Measurements from ENCODE around the gene DHRSX.

GRCh38 chrX:2220829-2221567 is 279.8 kb downstream of the DHRSX start:
- TF ChIP-seq, protein P1, sequence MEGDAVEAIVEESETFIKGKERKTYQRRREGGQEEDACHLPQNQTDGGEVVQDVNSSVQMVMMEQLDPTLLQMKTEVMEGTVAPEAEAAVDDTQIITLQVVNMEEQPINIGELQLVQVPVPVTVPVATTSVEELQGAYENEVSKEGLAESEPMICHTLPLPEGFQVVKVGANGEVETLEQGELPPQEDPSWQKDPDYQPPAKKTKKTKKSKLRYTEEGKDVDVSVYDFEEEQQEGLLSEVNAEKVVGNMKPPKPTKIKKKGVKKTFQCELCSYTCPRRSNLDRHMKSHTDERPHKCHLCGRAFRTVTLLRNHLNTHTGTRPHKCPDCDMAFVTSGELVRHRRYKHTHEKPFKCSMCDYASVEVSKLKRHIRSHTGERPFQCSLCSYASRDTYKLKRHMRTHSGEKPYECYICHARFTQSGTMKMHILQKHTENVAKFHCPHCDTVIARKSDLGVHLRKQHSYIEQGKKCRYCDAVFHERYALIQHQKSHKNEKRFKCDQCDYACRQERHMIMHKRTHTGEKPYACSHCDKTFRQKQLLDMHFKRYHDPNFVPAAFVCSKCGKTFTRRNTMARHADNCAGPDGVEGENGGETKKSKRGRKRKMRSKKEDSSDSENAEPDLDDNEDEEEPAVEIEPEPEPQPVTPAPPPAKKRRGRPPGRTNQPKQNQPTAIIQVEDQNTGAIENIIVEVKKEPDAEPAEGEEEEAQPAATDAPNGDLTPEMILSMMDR (IDR thresholded peaks at IDR 0.05) = no peak
- TF ChIP-seq POLR2A (IDR thresholded peaks at IDR 0.05) = no peak

All from thyroid gland (tissue), 4 donors.